GM19397 (cell line): ENCODE results near the gene CA7.

Experiments
- ATAC-seq: cut with Tn5 transposase; IDR thresholded peaks from one replicate; pipeline ENCODE4 v1.9.1; 2021; ENCODE audit warnings: mild to moderate bottlenecking, moderate library complexity; ENCODE audit not compliant: unreplicated experiment

Gene CA7

DNA sequence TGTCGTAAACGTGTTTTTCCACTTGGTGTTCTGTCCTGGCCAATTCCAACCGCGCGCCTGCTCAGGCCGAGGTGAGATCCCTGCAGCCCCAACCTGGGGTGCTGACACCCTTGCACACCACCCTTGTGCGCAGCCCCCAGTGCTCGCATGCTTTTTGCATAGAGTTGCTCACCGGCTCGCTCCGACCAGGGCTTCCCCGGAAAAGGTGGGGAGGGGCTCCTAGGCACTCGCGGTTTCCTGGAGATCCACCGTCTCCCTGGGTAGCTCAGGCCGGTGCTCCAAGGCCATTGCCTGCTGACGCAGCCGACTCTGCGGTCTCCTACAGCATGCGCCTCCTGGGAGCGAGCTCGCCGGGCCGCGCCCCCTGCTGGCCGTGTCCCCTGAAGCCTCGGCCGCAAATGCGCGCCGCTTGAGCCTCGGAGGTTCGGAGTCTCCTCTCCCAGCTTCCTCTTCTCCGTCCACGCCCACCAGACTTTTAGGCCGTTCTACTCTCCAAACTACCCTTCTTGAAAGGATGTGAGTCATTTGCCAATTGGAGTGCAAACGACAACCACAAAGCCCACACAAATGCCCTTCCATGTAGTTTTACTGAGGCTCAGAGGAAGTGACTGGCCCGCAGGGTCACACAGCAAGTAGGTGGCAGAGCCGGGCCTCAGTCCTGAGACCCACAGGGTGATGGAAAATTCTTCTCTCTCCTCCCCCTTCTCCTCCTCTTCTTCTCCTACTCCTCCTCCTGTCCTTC lies 28.9 kb downstream of the CA7 start:
- ATAC-seq = peak; percentile 83

- ATAC-seq = no peak
Observed at GRCh38 chr16:66873685-66874055, 29.5 kb downstream of the CA7 start.

DNA sequence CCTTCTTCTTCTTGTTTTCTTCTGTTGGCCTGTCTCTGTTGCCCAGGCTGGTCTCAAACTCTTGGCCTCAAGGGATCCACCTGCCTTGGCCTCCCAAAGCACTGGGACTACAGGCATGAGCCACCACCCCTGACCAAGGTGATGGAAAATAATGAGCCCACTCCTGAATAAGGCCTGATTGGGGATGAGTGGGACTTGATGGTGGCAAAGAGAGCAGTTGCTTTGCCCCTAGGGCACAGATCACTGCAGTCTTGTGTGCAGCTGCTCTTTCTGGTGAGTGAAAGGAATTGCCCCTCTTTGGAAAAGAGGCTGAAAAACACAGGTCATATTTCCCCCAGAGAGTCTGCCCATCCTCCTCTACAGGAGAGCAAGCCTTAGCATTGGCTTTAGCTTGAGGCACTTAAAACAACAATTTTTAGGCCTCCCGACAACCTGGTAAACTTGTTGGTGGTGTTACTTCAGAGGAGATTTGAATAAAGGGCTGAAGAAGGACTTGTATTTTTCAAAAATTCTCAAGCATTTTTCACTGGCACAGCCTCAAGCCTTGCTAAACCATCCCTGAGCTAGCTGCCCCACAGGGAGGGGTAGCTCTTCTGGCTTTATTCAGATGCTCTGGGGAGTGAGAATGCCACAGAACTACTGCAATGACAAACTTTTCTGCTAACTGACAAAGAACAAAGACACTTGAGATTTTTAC lies 30.0 kb downstream of the CA7 start:
- no peak for ATAC-seq

DNA sequence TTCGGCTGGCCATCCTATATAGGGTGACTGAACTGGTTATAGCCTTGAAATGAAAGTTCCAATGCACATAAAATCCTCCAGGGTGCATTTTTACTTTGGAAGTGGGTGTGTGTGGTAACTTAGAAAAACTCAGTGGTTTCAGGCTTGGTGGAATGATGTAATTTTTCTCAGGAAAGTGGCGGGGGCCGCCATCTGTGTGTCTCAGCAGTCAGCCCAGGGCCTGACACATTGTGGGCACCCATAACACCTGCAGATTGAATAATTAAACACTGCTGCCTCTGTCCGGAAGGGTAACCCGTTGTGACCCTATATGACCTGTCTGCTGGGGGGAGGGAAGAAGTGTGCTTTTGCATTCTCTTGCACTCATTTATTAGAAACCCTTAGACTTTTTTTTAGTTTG lies 33.9 kb downstream of the CA7 start:
- ATAC-seq = no peak

GRCh38 chr16:66880288-66881013 lies 36.2 kb downstream of the CA7 start, which contains the start of gene PDP2:
TSS of gene PDP2 (plus strand) at chr16:66880515. CDS start at chr16:66884285, 3,770 bp downstream.
- peak; percentile 96 for ATAC-seq

DNA sequence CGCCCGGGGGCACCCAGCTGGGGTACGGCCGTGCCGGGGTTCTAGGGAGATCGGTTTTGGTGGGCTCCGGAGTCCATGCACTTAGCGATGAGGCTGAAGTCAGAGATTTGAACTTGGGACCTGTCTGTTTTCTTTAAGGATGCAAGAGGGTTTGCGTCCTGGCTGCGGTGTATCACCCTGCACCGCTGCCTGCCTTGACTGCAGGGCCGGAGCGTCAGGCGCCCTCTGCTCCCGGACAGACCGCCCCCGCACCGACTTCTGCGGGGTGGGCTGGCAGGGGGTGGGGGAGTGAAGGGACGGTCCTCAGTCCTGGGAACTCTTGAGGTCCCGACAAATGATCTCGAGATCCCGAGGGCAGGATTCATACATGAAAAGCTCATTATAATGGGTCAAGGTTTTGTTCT lies 36.8 kb downstream of the CA7 start:
- no peak for ATAC-seq

DNA sequence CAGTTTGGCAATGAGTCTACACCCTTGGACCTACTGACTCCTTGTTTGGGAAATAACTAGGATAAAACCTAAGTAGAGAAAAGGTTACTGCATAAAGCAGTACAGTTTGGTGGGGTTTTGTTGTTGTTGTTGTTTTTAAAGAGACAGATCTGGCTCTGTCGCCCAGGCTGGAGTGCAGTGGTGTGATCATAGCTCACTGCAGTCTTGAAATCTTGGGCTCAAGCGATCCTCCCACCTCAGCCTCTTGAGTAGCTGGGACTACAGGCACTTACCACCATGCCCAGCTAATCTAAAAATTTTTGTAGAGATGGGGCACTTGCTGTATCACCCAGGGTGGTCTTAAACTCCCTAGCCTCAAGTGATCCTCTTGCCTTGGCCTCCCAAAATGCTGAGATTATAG lies 37.3 kb downstream of the CA7 start:
- ATAC-seq = no peak

DNA sequence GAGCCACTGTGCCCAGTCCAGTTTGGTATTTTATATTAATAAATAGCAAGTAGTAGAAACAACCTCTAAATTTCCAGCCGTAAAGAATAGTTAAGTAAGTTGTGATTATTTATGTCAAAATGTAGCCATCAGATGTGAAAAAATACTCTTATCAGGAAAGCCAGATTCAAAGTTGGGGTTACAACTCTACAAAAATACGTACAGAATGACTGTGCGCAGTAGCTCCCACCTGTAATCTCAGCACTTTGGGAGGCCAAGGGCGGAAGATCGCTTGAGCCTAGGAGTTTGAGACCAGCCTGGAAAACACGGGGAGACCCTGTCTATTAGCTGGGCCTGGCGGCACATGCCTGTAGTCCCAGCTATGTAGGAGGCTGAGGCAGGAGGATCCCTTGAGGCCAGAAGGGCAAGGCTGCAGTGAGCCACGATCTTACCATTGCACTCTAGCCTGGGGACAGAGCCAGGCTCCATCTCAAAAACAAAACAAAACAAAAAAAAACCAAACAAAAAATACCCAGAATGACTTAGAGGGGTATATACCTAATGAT lies 37.8 kb downstream of the CA7 start:
- ATAC-seq = no peak

DNA sequence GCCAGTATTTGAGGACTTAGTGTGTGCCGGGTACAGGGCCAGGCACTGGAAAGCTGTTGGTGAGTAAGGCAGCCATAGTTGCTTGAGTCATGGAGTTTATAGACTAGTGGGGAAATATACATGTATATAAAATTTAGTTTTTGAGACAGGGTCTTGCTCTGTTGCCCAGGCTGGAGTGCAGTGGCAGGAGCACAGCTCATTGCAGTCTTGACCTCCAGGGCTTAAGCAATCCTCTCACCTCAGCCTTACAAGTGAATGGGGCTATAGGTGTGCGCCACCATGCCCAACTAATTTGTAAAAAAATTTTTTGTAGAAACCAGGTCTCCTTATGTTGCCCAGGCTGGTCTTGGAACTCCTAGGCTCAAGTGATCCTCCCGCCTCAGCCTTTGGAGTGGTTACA lies 38.5 kb downstream of the CA7 start:
- ATAC-seq = no peak

DNA sequence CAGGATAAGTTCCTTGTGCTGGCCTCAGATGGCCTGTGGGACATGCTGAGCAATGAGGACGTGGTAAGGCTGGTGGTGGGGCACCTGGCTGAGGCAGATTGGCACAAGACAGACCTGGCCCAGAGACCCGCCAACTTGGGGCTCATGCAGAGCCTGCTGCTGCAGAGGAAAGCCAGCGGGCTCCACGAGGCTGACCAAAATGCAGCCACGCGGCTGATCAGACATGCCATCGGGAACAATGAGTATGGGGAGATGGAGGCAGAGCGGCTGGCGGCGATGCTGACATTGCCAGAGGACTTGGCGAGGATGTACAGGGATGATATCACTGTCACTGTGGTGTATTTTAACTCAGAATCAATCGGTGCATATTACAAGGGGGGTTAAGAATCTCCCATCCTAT lies 41.3 kb downstream of the CA7 start:
- no peak for ATAC-seq

- no peak for ATAC-seq
Observed at GRCh38 chr16:66886321-66886720, 42.1 kb downstream of the CA7 start.

DNA sequence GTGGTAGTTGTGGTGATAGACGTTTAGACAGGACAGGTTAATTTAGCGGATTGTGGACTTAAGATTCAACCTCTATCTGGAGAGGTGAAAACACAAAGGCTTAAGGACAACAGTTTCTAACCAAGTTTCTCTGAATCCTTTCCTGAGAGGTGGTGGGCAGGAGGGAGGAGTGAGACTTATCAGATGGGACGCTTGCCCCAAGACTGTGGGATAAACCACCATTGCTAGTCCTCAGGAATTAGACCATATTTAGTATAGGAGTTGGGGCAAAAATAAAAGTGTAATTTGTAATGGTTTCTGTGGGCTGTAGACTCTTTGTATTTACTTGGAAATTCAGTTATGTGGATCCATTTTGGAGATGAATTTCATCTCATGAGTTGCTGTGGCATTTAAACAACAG lies 42.7 kb downstream of the CA7 start:
- no peak for ATAC-seq

- no peak for ATAC-seq
Observed at GRCh38 chr16:66888647-66889615, 44.7 kb downstream of the CA7 start.

- no peak for ATAC-seq
Observed at GRCh38 chr16:66889622-66890021, 45.4 kb downstream of the CA7 start.

GRCh38 chr16:66890799-66891198 lies 46.6 kb downstream of the CA7 start:
- no peak for ATAC-seq

GRCh38 chr16:66891360-66891759 lies 47.1 kb downstream of the CA7 start:
- ATAC-seq = no peak

- ATAC-seq = no peak
Observed at GRCh38 chr16:66891797-66892196, 47.6 kb downstream of the CA7 start.

DNA sequence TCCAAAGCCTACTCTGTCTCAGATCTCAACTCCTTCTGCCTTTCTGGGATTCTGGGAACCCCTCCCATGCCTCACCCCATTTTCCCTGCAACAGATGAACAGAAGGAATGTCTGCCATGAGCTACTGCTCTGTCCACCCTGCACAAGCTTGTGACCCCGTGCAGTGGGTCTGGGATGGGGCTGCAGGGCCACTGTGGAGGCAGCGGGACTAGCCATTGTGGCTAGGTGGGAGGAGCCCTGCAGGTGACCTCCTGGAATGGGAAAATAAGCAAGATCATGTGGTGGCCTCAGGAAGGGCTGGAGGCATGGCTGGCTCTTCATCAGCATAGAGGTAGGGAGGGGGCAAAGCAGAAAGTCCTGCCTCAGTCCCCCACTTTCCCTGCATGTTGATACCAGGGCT lies 49.8 kb downstream of the CA7 start:
- no peak for ATAC-seq

- ATAC-seq = no peak
Observed at GRCh38 chr16:66894948-66895688, 50.9 kb downstream of the CA7 start.

- ATAC-seq = no peak
Observed at GRCh38 chr16:66895689-66895979, 51.4 kb downstream of the CA7 start.
